ENCODE measurements around the gene FUBP3. TPM values are rescaled to one million over a fixed set of nuclear protein-coding genes. Genes with fewer than 3 reads are reported as not detected.
"Not testable (repeated sequence)": the region's sequence is repeated elsewhere in the genome, so short reads cannot be mapped to it uniquely, and the experiment has no call there.

The FUBP3 gene
- total RNA-seq, 1 donor from 2014 or later: 29.2 TPM

DNA sequence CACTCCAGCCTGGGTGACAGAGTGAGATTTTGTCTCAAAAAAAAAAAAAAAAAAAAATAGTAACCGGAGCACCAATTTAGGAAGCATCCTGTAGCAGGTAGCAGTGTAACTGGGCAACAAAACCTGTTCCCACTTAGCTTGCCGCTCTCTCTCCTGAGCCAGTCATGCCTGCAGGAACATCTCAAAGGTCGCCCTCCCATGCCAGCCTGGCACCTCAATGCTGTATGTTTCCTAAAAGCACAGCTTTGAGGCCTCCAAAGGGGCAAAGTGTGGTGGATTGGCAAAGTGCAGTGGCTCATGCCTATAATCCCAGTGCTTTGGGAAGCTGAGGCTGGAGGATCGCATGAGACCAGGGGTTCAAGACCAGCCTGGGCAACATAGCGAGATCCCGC, 22.3 kb upstream of the FUBP3 start:
- no peak for ATAC-seq

DNA sequence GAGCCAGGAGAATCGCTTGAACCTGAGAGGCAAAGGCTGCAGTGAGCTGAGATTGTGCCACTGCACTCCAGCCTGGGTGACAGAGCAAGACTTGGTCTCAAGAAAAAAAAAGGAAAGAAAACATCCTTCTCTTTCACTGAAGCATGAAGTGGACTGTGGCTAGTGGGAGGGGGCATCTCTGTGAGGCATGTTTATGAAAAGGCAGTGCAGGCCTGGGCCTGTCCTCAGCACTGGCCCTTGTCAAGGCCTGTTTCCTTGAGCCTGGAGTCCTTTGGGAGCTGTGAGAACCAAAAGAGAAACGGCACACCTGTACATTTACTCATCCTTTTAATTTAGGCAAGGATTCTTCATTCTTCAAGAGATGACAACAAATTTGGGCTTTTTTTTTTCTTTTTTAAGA, 18.3 kb upstream of the FUBP3 start:
- peak; percentile 90 for ATAC-seq

DNA sequence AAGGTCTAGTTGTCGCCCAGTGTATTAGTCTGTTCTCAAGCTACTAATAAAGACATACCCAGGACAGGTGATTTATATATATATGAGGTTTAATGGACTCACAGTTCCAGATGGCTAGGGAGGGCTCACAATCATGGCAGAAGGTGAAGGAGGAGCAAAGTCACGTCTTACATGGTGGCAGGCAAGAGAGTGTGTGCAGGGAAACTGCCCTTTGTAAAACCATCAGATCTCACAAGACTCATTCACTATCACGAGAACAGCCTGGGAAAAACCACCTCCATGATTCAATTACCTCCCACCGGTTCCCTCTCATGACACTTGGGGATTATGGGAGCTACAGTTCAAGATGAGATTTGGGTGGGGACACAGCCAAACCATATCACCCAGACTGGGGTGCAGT, 16.9 kb upstream of the FUBP3 start:
- not testable (repeated sequence) for ATAC-seq

DNA sequence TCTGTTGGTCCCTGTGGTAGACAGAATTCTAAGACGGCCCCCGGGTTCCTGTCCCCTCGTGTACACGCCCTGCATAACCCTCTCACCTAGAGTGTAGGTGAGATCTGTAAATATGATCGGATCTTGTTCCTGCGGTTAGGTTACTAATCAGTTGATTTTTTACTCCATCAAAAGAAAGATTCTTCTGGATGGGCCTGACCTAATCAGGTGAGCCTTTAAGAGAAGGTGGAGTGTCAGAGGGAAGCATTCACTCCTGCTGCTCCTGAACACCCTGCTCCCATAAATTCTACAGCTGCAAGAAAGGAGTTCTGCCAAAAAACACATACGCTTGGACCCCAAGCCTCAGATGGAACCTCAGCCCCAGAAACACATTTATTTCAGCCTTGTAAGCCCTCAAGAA, 15.6 kb upstream of the FUBP3 start:
- no peak for ATAC-seq

DNA sequence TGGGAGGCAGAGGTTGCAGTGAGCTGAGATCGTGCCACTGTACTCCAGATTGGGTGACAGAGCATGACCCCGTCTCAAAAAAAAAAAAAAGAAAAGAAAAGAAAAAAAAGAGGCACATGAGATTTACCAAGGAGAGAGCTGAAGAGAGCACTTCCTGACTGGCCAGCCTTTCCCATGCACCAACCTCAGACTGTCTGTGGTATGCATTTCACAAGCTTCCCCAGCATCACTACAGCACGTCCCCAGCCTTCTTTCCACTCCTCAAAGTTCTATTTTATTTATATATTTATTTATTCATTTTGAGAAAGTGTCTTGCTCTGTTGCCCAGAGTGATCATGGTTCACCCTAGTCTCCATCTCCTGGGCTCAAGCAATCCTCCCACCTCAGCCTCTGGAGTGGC, 13.6 kb upstream of the FUBP3 start:
- no peak for ATAC-seq

DNA sequence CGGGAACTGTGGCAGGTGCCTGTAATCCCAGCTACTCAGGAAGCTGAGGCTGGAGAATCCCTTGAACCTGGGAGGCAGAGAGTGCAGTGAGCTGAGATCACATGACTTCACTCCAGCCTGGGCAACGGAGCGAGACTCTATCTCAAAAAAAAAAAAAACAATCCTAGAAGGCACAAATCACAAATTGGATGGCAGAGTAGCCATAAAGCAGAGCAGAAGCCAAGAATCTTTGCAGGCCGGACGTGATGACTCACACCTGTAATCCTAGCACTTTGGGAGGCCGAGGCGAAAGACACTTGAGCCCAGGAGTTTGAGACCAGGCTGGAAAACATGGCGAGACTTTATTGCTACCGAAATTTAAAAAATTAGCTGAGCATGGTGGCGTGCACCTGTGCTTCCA, 9.2 kb upstream of the FUBP3 start:
- no peak for ATAC-seq

DNA sequence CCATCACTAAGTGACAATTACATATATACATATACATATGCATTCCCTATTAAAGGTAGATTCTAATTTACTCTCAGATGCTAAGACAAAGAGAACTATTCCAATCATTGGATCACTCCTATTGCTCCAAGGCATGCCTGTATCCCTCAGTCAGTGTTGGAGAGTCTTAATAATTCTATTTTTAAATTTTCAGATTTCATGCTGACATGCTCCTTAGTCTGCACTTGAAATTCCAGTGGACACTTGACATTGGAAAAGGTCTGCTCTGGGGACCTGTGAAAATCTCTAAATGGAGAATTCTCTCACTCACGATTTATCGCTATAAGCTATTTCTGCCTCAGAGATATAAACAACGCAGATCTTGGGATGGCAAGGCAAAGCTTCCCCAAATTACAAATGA, 3.9 kb upstream of the FUBP3 start:
- ATAC-seq: no peak

DNA sequence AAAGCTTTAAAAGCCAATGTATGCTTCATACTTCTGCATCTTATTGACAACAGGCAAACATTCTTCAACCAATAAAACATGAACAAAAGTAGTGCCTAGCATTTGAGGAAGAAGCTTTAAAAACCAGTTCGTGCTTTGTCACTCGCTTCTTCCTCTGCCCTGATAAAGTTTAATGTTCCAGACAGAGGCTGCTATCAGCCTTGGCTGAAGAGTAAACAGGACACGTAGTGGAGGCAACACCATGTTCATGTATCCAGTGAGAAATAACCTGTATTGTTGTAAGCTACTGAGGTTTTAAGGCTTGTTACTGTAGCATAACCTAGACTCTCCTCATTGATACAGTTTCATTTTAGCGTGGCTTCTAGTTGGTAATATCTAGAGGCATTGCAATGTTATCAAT, 3.2 kb upstream of the FUBP3 start:
- ATAC-seq: no peak

DNA sequence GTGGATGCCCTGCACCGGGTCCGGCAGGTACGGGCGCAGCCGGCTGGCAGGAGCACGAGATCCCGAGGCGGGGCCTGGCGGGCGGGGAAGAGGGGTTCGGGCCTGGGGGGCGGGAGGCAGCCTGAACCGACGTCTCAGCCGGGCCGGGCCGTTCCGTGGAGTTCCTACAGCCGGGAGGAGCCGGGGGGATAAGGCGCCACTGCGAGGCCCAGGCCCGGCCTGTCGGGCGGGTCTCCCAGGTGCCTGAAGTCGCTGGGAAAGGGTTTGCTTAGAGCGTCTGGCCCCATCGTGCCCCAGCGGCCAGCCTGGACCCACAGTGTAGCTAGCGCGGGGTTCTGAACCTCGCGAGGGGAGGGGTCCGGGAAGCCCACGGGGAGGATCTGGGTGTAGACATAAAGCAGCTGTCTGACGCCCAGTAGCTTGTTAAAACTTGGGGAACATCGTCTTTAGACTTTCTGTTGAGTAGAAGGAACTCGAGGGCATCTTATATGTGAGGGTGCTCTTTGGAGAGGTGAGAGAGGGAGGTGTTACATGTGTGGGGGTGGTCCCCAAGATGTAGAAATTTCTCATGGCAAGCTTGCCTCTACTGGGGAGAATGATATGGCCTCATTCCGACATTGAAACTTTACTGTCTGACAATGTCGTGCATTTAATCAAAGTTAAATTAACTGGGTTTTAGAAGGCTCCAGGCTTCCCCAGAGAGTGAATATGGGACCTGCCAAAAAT, 524 bp downstream of the FUBP3 start:
- peak; percentile 52 for ATAC-seq

DNA sequence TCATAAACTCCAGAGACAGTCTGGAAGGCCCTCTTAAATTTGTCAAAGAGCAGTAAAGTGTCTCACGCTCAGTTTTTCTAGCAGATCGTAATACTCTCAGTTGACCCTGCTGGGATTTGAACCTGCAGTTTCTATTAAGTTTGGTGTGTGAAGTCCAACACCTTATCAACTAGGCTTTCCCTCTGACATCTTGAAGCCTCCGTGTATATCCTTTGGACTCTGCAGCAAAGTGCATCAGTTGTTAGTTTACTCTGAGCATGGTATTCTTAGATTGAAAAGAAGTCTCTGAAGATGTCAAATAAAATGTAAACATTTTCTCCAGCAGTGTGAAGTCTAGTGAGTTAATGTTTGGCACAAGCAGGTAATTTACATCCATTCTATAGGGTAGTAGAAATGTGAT, 2.4 kb downstream of the FUBP3 start:
- ATAC-seq: no peak

DNA sequence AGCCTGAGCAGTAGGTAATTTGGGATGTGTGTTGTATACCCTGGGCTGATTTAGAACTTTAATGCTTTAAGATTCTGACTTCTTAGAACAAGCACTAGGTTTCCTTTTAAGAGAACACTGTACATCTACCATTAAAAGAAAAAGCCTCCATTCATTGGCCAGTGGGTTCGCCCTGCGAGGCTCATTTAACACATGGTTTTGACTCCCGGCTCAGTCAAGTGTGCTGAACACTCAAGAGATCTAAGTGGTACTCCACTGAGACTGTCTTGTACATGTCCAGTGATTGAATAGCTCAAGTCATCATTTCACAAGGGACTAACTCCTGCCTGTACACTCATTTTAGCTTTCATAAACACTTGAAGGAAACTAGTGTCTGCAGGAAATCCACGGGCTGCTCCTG, 3.9 kb downstream of the FUBP3 start:
- no peak for ATAC-seq

DNA sequence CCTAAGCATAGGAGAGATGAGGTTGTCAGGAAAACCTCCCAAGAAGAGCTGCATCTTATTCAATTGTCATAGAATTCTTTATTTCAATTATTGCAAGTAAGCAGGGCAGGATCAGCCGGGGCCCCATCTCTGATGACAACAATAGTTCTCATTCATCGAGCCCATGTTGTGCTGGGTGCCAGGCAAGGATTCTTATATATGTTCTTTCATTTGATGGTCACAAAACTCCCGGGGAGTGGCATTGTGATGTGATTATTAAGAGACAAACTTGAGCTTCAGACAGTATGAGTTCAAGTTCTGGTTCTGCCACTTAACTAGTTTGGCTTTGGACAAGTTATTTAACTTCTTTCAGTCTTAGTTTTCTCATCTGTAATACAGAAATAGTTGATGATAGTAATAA, 8.5 kb downstream of the FUBP3 start:
- ATAC-seq: no peak

DNA sequence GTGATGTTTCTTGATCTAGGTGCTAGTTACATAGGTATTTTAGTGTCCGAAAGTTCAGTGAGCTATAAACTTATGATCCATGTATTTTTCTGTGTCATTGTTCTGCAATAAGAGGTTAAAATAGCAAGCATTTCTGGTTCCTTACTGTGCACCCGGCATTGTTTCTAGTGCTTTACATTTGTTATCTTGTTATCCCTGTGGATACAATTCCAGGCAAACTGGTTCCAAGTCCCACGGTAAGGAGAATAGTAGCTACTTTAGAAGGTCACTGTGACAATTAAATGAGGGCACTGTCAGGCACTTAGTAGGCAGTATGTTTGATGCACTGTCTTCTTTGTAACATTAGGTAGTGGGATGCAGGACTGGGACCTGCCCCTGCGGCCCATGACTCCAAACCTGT, 9.0 kb downstream of the FUBP3 start:
- no peak for ATAC-seq

DNA sequence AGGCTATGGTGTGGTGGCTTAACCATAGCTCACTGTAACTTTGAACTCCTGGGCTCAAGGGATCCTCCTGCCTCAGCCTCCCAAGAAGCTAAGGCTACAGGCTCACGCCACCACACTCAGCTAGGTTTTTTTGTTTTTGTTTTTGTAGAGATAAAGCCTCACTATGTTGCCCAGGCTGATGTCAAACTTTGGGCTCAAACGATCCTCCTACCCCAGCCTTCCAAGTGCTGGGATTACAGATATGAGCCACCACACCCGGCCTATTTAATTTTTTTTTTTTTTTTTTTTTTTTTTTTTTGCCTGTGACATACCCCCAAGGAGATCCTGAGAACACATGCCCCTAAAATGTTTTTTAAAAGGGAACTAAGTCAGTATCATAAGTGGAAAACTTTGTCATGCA, 10.4 kb downstream of the FUBP3 start:
- ATAC-seq: no peak

DNA sequence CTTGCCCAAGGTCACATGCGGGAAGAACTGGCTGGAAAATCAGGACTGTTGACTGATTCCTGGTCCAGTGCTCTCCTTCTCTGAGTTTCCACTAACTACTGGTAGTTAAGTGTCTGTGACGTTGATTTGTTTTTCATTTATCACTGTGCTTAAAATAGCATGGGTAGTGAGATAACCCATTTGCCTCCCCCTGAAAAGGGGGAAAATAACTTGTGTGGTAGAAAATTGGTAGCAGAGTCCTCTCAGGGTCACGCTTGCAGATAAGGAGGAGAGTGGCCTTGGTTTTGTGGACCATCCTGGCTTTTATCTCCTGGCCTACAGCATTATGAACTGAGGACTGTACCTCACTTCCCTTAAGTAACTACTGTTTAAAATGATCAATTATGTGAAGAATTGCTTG, 10.9 kb downstream of the FUBP3 start:
- no peak for ATAC-seq

DNA sequence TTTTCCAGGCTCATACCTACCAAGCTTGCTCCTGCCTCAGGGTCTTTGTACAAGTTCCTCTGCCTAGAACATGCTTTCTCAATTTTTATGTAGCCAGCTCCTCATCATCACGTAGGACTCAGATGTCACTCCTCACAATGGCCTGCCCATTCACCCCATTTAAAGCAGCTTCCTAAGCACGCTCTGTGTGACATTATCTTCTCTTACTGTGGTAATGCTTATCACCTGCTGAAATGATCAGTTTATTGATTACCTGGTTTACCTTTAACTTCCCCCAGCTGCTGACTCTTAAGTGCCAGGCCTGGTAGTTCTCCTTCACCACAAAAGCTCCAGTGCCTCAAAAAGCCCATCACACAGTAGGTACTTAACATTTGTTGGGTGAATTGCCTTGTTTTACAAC, 13.6 kb downstream of the FUBP3 start:
- ATAC-seq: no peak

DNA sequence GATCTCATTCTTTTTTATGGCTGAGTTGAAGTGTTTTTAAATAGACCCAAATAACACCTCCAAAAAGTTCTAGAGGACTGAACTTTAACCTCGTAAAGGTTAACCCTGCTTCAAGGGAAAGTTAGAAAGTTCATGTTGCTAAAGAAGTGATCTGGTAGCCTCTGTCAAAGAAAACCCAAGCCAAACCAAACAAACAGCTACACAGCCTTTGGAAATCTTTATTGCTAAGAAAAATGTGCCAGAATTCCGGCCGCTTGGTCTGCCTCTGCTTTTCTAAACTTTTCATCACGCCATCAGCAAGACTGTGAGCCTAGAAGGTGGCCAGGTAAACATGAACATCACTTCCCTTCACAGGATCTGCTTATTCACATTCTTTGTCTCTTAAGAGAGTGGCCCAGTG, 17.9 kb downstream of the FUBP3 start:
- no peak for ATAC-seq

DNA sequence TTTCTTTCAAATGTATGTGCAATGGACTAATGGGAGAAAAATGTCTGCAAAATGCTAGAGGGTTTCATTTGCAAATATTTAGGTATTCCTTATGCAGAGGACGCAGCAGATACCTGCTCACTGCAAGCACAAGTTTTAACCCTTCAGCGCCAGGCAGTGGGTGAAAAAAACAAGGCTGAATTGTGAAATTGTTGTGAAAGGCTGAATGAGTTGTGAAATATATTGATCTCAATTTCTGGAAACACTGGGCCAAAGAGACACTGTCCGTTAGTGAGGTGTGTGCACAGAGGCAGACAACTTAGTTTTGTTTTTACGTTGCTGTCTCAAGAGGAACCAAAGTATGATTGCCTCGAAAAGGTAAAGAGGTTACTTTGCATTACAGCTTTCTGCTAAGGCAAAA, 18.8 kb downstream of the FUBP3 start:
- ATAC-seq: no peak

DNA sequence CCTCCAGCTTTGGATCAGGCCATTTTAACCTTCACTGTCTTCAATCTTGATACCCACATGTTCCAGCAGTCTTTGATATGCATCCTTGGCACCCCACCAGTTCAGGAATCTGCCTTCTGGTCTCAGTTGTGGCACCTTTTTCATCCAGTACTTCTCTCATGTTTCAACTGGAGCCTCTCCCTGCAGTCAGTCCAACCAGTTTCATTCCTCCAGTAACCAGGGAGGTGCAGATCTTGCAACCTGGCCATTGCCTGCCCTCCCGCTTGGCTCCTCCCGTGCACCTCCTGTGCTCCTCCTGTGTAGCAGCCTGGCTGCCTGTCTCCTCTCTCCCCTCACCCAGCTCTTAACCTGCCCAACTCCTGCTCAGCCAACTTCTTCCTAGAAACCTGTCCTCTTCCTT, 20.2 kb downstream of the FUBP3 start:
- no peak for ATAC-seq

DNA sequence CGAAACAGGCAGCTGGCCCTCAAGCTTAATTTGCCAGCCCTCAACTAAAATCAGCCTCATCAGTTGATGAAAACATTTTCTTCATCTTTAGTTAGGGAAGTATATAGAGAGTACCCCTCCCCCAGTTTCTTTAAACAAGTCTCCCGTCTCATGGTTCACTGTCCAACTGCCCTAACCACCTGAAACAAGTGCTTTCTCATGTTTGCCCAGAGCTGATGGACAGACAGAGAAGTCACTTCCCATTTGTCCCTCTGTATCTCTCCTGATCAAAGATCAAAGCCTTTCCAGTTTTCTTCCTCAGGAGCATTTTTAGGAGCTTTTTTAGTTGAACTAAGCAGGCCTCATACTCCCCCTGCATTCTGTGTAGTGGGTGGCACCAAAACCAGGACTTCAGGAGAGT, 21.7 kb downstream of the FUBP3 start:
- no peak for ATAC-seq

DNA sequence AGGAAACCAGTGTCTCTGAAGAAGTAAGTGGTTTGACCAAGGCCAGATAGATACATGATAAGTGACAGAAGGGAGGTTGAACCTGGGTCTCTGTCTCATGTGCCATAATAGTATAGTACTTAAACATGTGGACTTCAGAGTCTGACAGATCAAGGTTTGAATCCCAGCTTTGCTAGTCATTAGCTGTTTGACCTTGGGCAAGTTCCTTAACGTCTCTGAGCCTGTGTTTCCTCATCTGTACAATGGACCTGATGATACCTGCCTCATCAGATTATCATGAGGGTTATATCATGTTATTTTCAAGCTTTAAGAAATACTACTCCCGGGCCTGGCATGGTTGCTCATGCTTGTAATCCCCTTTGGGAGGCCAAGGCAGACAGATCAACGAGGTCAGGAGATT, 24.9 kb downstream of the FUBP3 start:
- no peak for ATAC-seq

DNA sequence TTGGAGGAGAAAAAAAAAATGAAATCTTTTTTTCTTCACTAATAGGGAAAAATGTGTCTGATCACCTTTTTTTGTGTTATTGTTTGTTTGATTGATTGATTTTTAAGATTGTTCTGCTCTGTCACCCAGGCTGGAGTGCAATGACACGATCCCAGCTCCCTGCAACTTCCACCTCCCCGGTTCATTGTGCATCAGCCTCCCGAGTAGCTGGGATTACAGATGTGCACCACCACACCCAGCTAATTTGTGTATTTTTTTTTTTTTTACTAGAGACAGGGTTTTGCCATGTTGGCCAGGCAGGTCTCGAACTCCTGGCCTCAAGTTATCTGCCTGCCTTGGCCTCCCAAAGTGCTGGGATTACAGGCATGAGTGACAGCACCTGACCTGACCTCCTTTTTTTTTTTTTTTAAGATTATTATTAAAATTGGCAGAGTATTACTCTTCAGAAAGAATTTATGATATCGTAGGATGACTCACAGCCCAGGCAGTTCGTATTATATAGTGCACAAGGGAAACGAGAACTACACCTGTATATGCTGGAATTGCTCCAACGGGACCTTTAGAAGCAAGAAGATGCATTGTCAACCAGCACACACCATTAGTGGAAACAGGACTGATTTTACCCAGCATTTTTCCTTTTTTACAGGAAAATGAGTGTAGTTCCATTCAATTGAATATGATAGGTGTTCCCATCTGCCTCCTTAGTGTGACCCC, 27.7 kb downstream of the FUBP3 start:
- ATAC-seq: no peak

DNA sequence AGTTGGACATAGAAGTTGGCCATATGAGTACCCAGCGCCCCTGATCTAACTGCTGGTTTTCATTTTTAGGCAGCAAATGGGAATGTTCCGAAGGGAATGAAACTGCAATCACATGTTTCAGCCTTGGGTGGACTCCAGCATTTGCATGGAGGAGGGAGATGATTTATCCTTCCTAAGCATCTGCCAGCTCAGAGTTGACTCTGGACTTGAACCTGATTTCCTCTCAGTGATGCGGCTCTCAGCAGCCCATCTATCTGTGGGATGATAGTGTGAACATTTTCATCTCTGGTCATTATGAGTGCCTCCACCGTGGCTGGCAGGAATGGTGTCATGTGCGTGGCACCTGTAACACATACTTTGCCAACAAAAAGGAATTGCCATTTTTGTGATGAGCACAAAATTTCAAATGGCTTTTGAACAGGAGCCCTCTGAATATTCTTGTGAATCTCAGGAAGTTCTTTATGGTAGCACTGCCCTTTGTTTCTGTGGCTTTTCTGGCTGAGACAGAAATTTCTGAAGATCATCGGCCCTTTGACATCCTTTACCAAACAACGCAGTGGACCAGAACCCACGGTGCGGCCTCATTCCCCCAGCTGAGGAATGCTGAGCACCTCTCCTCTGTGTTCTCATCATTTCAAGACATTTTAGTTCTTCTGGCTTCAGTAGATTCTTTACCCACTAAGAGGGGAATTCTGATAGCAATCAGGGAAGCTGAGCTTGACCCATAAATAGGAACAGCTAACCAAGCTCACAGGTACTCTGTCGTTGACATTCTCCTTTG, 28.5 kb downstream of the FUBP3 start:
- no peak for ATAC-seq

DNA sequence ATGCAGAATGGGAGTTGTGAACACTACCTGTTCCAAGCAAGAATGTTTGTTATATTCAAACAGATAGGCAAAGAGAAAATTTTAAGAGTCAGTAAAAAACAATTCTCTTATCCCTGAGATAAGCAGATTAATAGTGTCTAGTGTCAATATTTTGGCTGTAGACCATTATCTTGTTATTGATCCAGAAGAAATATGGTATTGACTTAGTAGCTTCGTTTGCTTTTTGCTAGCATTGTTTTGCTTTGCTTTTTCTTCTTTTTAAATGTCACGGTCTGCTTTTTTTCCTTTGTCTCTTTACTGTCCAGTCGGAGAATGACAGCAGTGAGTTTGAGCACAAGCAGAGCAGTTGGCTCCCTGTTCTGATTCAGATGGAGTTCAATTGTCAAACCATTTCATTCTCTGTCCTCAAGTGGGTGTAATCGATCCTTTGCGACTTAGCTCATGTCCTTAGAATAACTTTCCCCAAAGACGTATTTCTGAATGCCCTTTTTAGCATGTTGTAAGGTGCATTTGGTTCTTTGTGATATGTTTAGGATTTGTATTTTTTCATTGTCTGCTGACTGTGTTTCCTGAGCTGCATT, 29.3 kb downstream of the FUBP3 start:
- no peak for ATAC-seq

Measured in esophagus mucosa (tissue), 1 donor.